AG09319 (cell line): ENCODE results near the gene ARHGAP15.

Experiments
- DNase-seq: peaks from one replicate; pipeline ENCODE4 v3.0.0-alpha.2; 2010; ENCODE audit warnings: low read depth; ENCODE audit errors: extremely low read depth
- CTCF ChIP-seq: IDR thresholded peaks from 2 replicates; pipeline ENCODE4 v1.5.1; 2011; ENCODE audit warnings: low read depth, mild to moderate bottlenecking, inconsistent platforms, low read length, moderate library complexity

Gene ARHGAP15

GRCh38 chr2:143725400-143725799 is 596.2 kb downstream of the ARHGAP15 start:
- TF ChIP-seq CTCF, result no peak
- no peak for DNase-seq

GRCh38 chr2:143726151-143726845 is 597.1 kb downstream of the ARHGAP15 start:
- TF ChIP-seq CTCF, result no peak
- no peak for DNase-seq

- no peak for TF ChIP-seq CTCF
- no peak for DNase-seq
Observed at GRCh38 chr2:143728498-143728897, 599.3 kb downstream of the ARHGAP15 start.

- no peak for DNase-seq
- TF ChIP-seq CTCF, result no peak
Observed at GRCh38 chr2:143729296-143729814, 600.1 kb downstream of the ARHGAP15 start.

GRCh38 chr2:143730155-143730952 is 601.1 kb downstream of the ARHGAP15 start:
- DNase-seq, result no peak
- no peak for TF ChIP-seq CTCF

- no peak for DNase-seq
- no peak for TF ChIP-seq CTCF
Observed at GRCh38 chr2:143730953-143731260, 601.7 kb downstream of the ARHGAP15 start.

GRCh38 chr2:143732076-143732475 is 602.9 kb downstream of the ARHGAP15 start:
- TF ChIP-seq CTCF, result no peak
- no peak for DNase-seq
